Activated CD4-positive, alpha-beta T cell treated with anti-CD3 and anti-CD28 coated beads, Interleukin-2, amount 10 ng/mL, durations not matched to agents 7 days and 5 days (primary cell): Measurements from ENCODE around the gene RGS4. TPM values are rescaled to one million over a fixed set of nuclear protein-coding genes. Genes with fewer than 3 reads are reported as not detected.

Experiments used
- CTCF ChIA-PET: fragments of 350-600 bp; sonication (Branson Sonifier 250); formaldehyde crosslinking; loops from one replicate; lab custom pipeline; 2021; ENCODE audit warnings: antibody characterized with exemption; lab: Charles Lee
- POLR2A ChIA-PET: fragments of 350-600 bp; sonication (Branson Sonifier 250); formaldehyde crosslinking; loops from one replicate; lab custom pipeline; 2021; ENCODE audit warnings: antibody characterized with exemption; lab: Charles Lee
- DNase-seq: peaks from one replicate; pipeline ENCODE4 v3.0.0-alpha.2; 2020
- H3K27ac Mint-ChIP-seq: one replicate; pipeline ENCODE4 v1.8.0; 2021; ENCODE audit warnings: mild to moderate bottlenecking, moderate library complexity, mixed read lengths
- H3K27me3 Mint-ChIP-seq: one replicate; pipeline ENCODE4 v1.8.0; 2021; ENCODE audit warnings: mixed read lengths
- H3K36me3 Mint-ChIP-seq: one replicate; pipeline ENCODE4 v1.8.0; 2021; ENCODE audit warnings: low read depth, mixed read lengths
- H3K4me1 Mint-ChIP-seq: one replicate; pipeline ENCODE4 v1.8.0; 2021; ENCODE audit warnings: mixed read lengths
- H3K4me3 Mint-ChIP-seq: one replicate; pipeline ENCODE4 v1.8.0; 2021; ENCODE audit warnings: mild to moderate bottlenecking, moderate library complexity, mixed read lengths
- H3K9me3 Mint-ChIP-seq: one replicate; pipeline ENCODE4 v1.8.0; 2021; ENCODE audit warnings: mixed read lengths
- total RNA-seq, 2 experiments: library from RNA; stranded (reverse); gene quantifications; one replicate each; pipeline ENCODE4 v1.2.3, GENCODE V29; 2021

RGS4 gene
- total RNA-seq, 2 experiments from 2014 or later, result not detected

DNA sequence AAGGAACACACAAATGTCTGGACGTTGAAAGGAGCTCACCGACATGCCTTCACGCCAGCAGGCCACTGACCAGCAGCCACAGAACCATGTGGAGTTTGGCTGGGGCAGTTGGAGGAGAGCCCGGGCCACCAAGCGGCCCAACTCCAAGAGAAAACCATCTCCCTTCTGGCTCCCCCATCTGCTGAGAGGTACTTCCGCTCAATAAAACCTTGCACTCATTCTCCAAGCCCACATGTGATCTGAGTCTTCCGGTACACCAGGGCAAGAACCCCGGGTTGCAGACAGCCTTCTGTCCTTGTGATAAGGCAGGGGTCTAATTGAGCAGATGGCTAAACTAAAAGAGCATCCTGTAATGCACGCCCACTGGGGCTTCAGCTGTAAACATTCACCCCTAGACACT lies 24.4 kb downstream of the RGS4 start:
- Mint-ChIP-seq H3K27ac (no peak overlapping the region), H3K4me1 (no peaks in the 10 kb centered on the region), H3K4me3 (no peak overlapping the region), H3K27me3 (no peaks in the 10 kb centered on the region), H3K9me3 (no peaks in the 10 kb centered on the region), H3K36me3 (no peaks in the 10 kb centered on the region)
- CTCF ChIA-PET, result no interaction called here
- POLR2A ChIA-PET, result no interaction called here
- DNase-seq, result no peak

DNA sequence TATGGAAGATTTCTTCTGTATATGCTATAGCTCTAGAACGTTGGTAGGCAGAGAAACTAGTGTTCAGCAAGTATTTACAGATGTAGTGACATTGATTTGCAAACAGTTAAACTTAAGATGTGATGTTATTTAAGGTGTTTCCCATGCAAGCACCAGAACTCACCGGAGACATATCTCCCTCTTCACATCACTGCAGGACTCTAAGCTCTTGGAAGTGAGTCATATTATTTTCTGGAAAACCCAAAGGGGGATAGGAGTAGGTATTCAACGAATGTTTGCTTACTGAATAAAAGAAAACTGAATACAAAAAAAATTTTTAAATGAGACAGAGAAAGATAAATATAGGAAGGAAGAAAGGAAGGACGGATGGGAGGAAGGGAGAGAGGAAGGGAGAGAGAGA lies 25.0 kb downstream of the RGS4 start:
- Mint-ChIP-seq H3K9me3 (no peaks in the 10 kb centered on the region), H3K36me3 (no peaks in the 10 kb centered on the region), H3K27ac (no peak overlapping the region), H3K4me3 (no peak overlapping the region), H3K4me1 (no peaks in the 10 kb centered on the region), H3K27me3 (no peaks in the 10 kb centered on the region)
- DNase-seq, result no peak
- CTCF ChIA-PET, result no interaction called here
- POLR2A ChIA-PET, result no interaction called here

- ChIA-PET CTCF (no interaction called here), POLR2A (no interaction called here)
- Mint-ChIP-seq H3K27me3 (no peaks in the 10 kb centered on the region), H3K9me3 (no peaks in the 10 kb centered on the region), H3K27ac (no peak overlapping the region), H3K4me1 (no peaks in the 10 kb centered on the region), H3K36me3 (no peaks in the 10 kb centered on the region), H3K4me3 (no peak overlapping the region)
- no peak for DNase-seq
These were observed 25.4 kb downstream of the RGS4 start for GRCh38 chr1:163094589-163094988.

DNA sequence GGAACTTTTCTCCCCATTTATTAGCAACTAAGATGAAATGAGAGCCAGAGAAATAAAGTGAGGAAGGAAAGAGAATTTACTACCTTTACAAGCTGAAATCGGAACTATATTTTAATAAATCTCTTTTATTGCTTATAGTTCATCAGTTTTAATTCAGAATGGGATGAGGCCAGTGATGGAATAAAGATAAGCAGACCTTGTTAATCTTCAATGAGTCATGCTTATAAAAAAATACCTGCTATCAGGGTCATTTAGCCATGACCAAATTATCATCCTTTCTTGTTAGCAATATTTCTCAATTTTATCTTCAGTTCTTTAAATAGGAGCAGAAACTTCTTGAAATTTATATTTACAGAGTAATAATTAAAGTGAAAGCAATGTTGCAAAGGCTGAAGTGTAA lies 26.1 kb downstream of the RGS4 start:
- H3K36me3 Mint-ChIP-seq, result no peaks in the 10 kb centered on the region
- no peak for DNase-seq
- H3K4me1 Mint-ChIP-seq, result no peaks in the 10 kb centered on the region
- POLR2A ChIA-PET, result no interaction called here
- no peaks in the 10 kb centered on the region for H3K9me3 Mint-ChIP-seq
- CTCF ChIA-PET, result no interaction called here
- H3K4me3 Mint-ChIP-seq, result no peak overlapping the region
- no peaks in the 10 kb centered on the region for H3K27me3 Mint-ChIP-seq
- H3K27ac Mint-ChIP-seq, result no peak overlapping the region

- POLR2A ChIA-PET, result no interaction called here
- H3K4me3 Mint-ChIP-seq, result no peak overlapping the region
- no peaks in the 10 kb centered on the region for H3K4me1 Mint-ChIP-seq
- CTCF ChIA-PET, result no interaction called here
- H3K9me3 Mint-ChIP-seq, result no peaks in the 10 kb centered on the region
- DNase-seq, result no peak
- H3K27me3 Mint-ChIP-seq, result peaks cover 6% of the 10 kb centered on the region
- no peaks in the 10 kb centered on the region for H3K36me3 Mint-ChIP-seq
- no peak overlapping the region for H3K27ac Mint-ChIP-seq
These were observed 33.4 kb downstream of the RGS4 start for GRCh38 chr1:163102590-163102989.

DNA sequence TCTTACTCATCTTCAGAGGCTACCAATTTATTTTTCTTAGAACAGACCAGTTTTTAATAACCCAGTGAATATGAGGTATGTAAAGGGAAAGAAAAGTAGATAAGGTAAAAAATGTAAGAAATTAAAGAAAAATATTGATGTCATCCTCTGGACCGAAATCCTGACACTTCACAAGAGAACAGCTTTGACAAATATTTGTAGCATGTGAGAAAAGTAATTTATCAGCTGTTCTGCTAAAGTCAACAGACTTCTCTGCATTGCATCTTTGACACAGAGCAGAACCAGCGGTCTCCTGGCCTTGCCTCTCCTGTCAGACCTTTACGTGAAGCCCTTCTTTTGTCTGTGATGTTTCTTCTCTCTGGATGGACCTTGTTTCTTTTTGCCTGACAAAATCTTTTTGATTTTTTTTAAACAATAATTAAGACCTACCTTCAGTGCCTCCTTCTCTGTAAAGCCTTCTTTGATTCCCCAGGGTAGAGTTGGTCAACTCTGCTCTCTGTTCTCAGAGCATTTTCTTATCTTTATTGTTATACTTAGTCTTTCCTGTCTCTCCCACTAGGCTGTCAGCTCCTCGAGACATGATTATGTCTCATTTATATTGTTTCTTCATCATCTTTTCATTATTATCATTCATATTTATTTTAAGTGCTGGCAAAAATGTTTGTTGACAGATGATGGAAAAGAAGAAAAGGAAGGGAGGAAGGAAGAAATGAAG lies 35.4 kb downstream of the RGS4 start:
- no peaks in the 10 kb centered on the region for H3K4me1 Mint-ChIP-seq
- H3K36me3 Mint-ChIP-seq, result no peaks in the 10 kb centered on the region
- no peaks in the 10 kb centered on the region for H3K9me3 Mint-ChIP-seq
- POLR2A ChIA-PET, result no interaction called here
- peaks cover 8% of the 10 kb centered on the region for H3K27me3 Mint-ChIP-seq
- CTCF ChIA-PET, result interaction anchor here (0.6 kb wide), 1 partner anchor 614 kb away, joined by 3 read pairs; no protein-coding TSS in a partner anchor
- no peak for DNase-seq
- H3K4me3 Mint-ChIP-seq, result no peak overlapping the region
- no peak overlapping the region for H3K27ac Mint-ChIP-seq

GRCh38 chr1:163106364-163106987 lies 37.3 kb downstream of the RGS4 start:
- H3K27ac Mint-ChIP-seq, result no peak overlapping the region

GRCh38 chr1:163107655-163108054 lies 38.5 kb downstream of the RGS4 start:
- DNase-seq, result no peak
- POLR2A ChIA-PET, result no interaction called here
- Mint-ChIP-seq H3K4me3 (no peak overlapping the region), H3K9me3 (no peaks in the 10 kb centered on the region), H3K36me3 (no peaks in the 10 kb centered on the region), H3K4me1 (no peaks in the 10 kb centered on the region), H3K27me3 (peaks cover 8% of the 10 kb centered on the region), H3K27ac (no peak overlapping the region)
- CTCF ChIA-PET, result interaction anchor here (0.5 kb wide), 1 partner anchor 245 kb away, joined by 3 read pairs; no protein-coding TSS in a partner anchor

More at GRCh38 chr1:163106364-163106987, 37.3 kb downstream of the RGS4 start:
- ChIA-PET CTCF (no interaction called here), POLR2A (no interaction called here)
- Mint-ChIP-seq H3K4me1 (no peaks in the 10 kb centered on the region), H3K27me3 (peaks cover 8% of the 10 kb centered on the region), H3K9me3 (no peaks in the 10 kb centered on the region), H3K36me3 (no peaks in the 10 kb centered on the region), H3K4me3 (no peak overlapping the region)
- DNase-seq, result no peak

DNA sequence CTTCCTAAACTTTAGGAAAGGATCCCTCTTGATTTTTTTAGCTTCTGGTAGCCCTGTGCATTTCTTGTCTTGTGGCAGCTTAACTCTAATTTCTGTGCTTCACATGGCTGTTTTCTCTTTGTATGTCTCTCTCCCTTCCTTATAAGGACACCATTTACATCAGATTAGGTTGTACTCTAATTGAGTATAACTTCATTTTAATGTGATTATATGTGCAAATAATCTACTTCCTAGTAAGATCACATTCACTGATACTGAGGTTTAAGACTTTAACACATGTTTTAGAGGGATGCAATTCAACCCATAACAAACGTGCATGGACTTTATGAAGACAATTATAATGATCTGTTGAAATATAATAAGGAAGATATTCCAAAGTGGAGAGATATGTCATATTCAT lies 46.7 kb downstream of the RGS4 start:
- Mint-ChIP-seq H3K9me3 (no peaks in the 10 kb centered on the region), H3K4me1 (no peaks in the 10 kb centered on the region), H3K36me3 (no peaks in the 10 kb centered on the region), H3K27ac (no peak overlapping the region), H3K27me3 (peaks cover 18% of the 10 kb centered on the region), H3K4me3 (no peak overlapping the region)
- DNase-seq, result no peak
- ChIA-PET POLR2A (no interaction called here), CTCF (no interaction called here)

GRCh38 chr1:163119707-163120106 lies 50.5 kb downstream of the RGS4 start:
- no peaks in the 10 kb centered on the region for H3K4me1 Mint-ChIP-seq
- no peaks in the 10 kb centered on the region for H3K9me3 Mint-ChIP-seq
- CTCF ChIA-PET, result no interaction called here
- H3K4me3 Mint-ChIP-seq, result no peak overlapping the region
- H3K27ac Mint-ChIP-seq, result no peak overlapping the region
- POLR2A ChIA-PET, result no interaction called here
- H3K27me3 Mint-ChIP-seq, result peaks cover 24% of the 10 kb centered on the region
- H3K36me3 Mint-ChIP-seq, result no peaks in the 10 kb centered on the region
- DNase-seq, result no peak

DNA sequence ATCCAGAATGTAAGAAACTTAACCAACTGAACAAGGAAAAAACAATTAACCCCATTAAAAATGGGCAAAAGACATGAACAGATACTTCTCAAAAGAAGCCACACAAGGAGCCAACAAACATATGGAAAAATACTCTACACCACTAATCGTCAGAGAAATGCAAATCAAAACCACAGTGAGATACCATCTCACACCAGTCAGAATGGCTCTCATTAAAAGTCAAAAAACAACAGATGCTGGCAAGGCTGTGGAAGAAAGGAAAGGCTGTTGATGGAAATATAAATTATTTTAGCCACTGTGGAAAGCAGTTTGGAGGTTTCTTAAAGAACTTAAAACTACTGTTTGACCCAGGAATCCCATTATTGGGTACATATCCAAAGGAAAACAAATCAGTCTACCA lies 51.2 kb downstream of the RGS4 start:
- Mint-ChIP-seq H3K27me3 (peaks cover 26% of the 10 kb centered on the region), H3K4me1 (no peaks in the 10 kb centered on the region), H3K27ac (no peak overlapping the region), H3K9me3 (no peaks in the 10 kb centered on the region), H3K4me3 (no peak overlapping the region), H3K36me3 (no peaks in the 10 kb centered on the region)
- POLR2A ChIA-PET, result no interaction called here
- no peak for DNase-seq
- CTCF ChIA-PET, result no interaction called here

GRCh38 chr1:163124812-163125211 lies 55.7 kb downstream of the RGS4 start:
- ChIA-PET CTCF (no interaction called here), POLR2A (no interaction called here)
- no peaks in the 10 kb centered on the region for H3K4me1 Mint-ChIP-seq
- no peak overlapping the region for H3K27ac Mint-ChIP-seq
- no peaks in the 10 kb centered on the region for H3K9me3 Mint-ChIP-seq
- H3K36me3 Mint-ChIP-seq, result no peaks in the 10 kb centered on the region
- H3K27me3 Mint-ChIP-seq, result peaks cover 18% of the 10 kb centered on the region
- H3K4me3 Mint-ChIP-seq, result no peak overlapping the region
- no peak for DNase-seq
